ENCODE measurements around the gene PCNP. TPM values are rescaled to one million over a fixed set of nuclear protein-coding genes. Genes with fewer than 3 reads are reported as not detected.

Gene PCNP
- total and polyA plus RNA-seq, 2 experiments from 2014 or later: 134 to 185 TPM

DNA sequence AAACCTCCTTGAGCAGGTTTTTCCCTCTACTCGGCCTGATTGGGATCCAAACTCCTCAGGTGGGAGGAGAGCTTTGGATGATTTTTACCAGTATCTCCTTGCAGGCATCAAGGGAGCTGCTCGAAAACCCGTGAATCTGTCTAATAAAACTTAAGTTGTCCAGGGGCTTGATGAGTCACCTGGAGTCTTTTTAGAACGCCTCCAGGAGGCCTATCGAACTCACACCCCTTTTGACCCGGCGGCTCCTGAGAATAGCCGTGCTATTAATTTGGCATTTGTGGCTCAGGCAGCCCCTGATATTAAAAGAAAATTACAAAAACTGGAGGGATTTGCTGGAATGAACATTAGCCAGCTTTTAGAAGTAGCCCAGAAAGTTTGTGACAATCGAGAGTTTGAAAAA, 61.4 kb downstream of the PCNP start:
- H3K79me2 ChIP-seq (replicated peaks; ENCODE audit: insufficient read depth): no peaks in the 10 kb centered on the region
- H3K36me3 ChIP-seq (ENCODE audit: insufficient read depth): no peaks in the 10 kb centered on the region
- Mint-ChIP-seq H3K36me3 (ENCODE audit: low read depth) (no peaks in the 10 kb centered on the region; the same call in 2 of the 3 replicates), H3K4me1 (peaks cover 10% of the 10 kb centered on the region), H3K27ac (no peak overlapping the region), H3K4me3 (no peak overlapping the region), H3K27me3 (ENCODE audit: insufficient read depth, low read depth, poor library complexity) (peaks cover 3% of the 10 kb centered on the region), H3K9me3 (no peaks in the 10 kb centered on the region; the same call in 2 of the 3 replicates)
- H2AFZ ChIP-seq: peak overlapping the region; percentile 74
- no peaks in the 10 kb centered on the region for H3K9me2 ChIP-seq (ENCODE audit: insufficient read depth)
- DNase-seq (ENCODE audit: low spot score): no peak
- H3F3A ChIP-seq (replicated peaks; ENCODE audit: low read depth): no peaks in the 10 kb centered on the region
- no peak overlapping the region; the same call in 1 of the 2 replicates for H3K4me2 ChIP-seq
- no peaks in the 10 kb centered on the region for H3K27me3 ChIP-seq (ENCODE audit: insufficient read depth)
- no peaks in the 10 kb centered on the region for H4K20me1 ChIP-seq (replicated peaks; ENCODE audit: insufficient read depth)
- ATAC-seq: no peak
- no peak overlapping the region for H3K27ac ChIP-seq (ENCODE audit: low read depth)
- no peaks in the 10 kb centered on the region; the same call in 1 of the 2 replicates for H3K4me1 ChIP-seq (ENCODE audit: insufficient read depth)
- no peak for TF ChIP-seq POLR2AphosphoS5 (IDR thresholded peaks at IDR 0.05; ENCODE audit: low read depth)
- TF ChIP-seq JUNB (IDR thresholded peaks at IDR 0.05; ENCODE audit: unreplicated experiment): no peak
- TF ChIP-seq ZNF114 (CRISPR knock-in tag; IDR thresholded peaks at IDR 0.05): no peak
- TF ChIP-seq, protein P1, sequence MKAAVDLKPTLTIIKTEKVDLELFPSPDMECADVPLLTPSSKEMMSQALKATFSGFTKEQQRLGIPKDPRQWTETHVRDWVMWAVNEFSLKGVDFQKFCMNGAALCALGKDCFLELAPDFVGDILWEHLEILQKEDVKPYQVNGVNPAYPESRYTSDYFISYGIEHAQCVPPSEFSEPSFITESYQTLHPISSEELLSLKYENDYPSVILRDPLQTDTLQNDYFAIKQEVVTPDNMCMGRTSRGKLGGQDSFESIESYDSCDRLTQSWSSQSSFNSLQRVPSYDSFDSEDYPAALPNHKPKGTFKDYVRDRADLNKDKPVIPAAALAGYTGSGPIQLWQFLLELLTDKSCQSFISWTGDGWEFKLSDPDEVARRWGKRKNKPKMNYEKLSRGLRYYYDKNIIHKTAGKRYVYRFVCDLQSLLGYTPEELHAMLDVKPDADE (IDR thresholded peaks at IDR 0.05): no peak
- TF ChIP-seq CREB1 (CRISPR knock-in tag; IDR thresholded peaks at IDR 0.05; ENCODE audit: low read depth): no peak
- TF ChIP-seq, protein P2, sequence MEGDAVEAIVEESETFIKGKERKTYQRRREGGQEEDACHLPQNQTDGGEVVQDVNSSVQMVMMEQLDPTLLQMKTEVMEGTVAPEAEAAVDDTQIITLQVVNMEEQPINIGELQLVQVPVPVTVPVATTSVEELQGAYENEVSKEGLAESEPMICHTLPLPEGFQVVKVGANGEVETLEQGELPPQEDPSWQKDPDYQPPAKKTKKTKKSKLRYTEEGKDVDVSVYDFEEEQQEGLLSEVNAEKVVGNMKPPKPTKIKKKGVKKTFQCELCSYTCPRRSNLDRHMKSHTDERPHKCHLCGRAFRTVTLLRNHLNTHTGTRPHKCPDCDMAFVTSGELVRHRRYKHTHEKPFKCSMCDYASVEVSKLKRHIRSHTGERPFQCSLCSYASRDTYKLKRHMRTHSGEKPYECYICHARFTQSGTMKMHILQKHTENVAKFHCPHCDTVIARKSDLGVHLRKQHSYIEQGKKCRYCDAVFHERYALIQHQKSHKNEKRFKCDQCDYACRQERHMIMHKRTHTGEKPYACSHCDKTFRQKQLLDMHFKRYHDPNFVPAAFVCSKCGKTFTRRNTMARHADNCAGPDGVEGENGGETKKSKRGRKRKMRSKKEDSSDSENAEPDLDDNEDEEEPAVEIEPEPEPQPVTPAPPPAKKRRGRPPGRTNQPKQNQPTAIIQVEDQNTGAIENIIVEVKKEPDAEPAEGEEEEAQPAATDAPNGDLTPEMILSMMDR (conservative IDR thresholded peaks at IDR 0.05; ENCODE audit: low read depth in 2 of 2): no peak
- no peak for TF ChIP-seq EZH2phosphoT487 (IDR thresholded peaks at IDR 0.05; ENCODE audit: unreplicated experiment)
- TF ChIP-seq EZH2 (IDR thresholded peaks at IDR 0.05; ENCODE audit: low read depth, unreplicated experiment): no peak
- no peak for TF ChIP-seq STAT1 (IDR thresholded peaks at IDR 0.05; ENCODE audit: unreplicated experiment)
- TF ChIP-seq ZNF331 (CRISPR knock-in tag; IDR thresholded peaks at IDR 0.05; ENCODE audit: low read depth): no peak
- TF ChIP-seq, protein P3, sequence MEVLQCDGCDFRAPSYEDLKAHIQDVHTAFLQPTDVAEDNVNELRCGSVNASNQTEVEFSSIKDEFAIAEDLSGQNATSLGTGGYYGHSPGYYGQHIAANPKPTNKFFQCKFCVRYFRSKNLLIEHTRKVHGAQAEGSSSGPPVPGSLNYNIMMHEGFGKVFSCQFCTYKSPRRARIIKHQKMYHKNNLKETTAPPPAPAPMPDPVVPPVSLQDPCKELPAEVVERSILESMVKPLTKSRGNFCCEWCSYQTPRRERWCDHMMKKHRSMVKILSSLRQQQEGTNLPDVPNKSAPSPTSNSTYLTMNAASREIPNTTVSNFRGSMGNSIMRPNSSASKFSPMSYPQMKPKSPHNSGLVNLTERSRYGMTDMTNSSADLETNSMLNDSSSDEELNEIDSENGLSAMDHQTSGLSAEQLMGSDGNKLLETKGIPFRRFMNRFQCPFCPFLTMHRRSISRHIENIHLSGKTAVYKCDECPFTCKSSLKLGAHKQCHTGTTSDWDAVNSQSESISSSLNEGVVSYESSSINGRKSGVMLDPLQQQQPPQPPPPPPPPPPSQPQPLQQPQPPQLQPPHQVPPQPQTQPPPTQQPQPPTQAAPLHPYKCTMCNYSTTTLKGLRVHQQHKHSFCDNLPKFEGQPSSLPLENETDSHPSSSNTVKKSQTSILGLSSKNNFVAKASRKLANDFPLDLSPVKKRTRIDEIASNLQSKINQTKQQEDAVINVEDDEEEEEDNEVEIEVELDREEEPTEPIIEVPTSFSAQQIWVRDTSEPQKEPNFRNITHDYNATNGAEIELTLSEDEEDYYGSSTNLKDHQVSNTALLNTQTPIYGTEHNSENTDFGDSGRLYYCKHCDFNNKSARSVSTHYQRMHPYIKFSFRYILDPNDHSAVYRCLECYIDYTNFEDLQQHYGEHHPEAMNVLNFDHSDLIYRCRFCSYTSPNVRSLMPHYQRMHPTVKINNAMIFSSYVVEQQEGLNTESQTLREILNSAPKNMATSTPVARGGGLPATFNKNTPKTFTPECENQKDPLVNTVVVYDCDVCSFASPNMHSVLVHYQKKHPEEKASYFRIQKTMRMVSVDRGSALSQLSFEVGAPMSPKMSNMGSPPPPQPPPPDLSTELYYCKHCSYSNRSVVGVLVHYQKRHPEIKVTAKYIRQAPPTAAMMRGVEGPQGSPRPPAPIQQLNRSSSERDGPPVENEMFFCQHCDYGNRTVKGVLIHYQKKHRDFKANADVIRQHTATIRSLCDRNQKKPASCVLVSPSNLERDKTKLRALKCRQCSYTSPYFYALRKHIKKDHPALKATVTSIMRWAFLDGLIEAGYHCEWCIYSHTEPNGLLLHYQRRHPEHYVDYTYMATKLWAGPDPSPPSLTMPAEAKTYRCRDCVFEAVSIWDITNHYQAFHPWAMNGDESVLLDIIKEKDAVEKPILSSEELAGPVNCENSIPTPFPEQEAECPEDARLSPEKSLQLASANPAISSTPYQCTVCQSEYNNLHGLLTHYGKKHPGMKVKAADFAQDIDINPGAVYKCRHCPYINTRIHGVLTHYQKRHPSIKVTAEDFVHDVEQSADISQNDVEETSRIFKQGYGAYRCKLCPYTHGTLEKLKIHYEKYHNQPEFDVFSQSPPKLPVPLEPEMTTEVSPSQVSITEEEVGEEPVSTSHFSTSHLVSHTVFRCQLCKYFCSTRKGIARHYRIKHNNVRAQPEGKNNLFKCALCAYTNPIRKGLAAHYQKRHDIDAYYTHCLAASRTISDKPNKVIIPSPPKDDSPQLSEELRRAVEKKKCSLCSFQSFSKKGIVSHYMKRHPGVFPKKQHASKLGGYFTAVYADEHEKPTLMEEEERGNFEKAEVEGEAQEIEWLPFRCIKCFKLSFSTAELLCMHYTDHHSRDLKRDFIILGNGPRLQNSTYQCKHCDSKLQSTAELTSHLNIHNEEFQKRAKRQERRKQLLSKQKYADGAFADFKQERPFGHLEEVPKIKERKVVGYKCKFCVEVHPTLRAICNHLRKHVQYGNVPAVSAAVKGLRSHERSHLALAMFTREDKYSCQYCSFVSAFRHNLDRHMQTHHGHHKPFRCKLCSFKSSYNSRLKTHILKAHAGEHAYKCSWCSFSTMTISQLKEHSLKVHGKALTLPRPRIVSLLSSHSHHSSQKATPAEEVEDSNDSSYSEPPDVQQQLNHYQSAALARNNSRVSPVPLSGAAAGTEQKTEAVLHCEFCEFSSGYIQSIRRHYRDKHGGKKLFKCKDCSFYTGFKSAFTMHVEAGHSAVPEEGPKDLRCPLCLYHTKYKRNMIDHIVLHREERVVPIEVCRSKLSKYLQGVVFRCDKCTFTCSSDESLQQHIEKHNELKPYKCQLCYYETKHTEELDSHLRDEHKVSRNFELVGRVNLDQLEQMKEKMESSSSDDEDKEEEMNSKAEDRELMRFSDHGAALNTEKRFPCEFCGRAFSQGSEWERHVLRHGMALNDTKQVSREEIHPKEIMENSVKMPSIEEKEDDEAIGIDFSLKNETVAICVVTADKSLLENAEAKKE (CRISPR knock-in tag; IDR thresholded peaks at IDR 0.05): no peak
- TF ChIP-seq, protein P4, sequence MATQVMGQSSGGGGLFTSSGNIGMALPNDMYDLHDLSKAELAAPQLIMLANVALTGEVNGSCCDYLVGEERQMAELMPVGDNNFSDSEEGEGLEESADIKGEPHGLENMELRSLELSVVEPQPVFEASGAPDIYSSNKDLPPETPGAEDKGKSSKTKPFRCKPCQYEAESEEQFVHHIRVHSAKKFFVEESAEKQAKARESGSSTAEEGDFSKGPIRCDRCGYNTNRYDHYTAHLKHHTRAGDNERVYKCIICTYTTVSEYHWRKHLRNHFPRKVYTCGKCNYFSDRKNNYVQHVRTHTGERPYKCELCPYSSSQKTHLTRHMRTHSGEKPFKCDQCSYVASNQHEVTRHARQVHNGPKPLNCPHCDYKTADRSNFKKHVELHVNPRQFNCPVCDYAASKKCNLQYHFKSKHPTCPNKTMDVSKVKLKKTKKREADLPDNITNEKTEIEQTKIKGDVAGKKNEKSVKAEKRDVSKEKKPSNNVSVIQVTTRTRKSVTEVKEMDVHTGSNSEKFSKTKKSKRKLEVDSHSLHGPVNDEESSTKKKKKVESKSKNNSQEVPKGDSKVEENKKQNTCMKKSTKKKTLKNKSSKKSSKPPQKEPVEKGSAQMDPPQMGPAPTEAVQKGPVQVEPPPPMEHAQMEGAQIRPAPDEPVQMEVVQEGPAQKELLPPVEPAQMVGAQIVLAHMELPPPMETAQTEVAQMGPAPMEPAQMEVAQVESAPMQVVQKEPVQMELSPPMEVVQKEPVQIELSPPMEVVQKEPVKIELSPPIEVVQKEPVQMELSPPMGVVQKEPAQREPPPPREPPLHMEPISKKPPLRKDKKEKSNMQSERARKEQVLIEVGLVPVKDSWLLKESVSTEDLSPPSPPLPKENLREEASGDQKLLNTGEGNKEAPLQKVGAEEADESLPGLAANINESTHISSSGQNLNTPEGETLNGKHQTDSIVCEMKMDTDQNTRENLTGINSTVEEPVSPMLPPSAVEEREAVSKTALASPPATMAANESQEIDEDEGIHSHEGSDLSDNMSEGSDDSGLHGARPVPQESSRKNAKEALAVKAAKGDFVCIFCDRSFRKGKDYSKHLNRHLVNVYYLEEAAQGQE (IDR thresholded peaks at IDR 0.05; ENCODE audit: unreplicated experiment): no peak
- no peak overlapping the region for H3K4me3 ChIP-seq
